GM15510 (cell line): ENCODE data around the gene GCN1.

Experiments
- POLR2A ChIP-seq: IDR thresholded peaks from 3 replicates; pipeline ENCODE4 v1.6.1; 2011; ENCODE audit warnings: borderline replicate concordance; ENCODE audit not compliant: insufficient read length; ENCODE audit errors: extremely low read depth

GCN1 gene

GRCh38 chr12:120085920-120086645 lies 108.4 kb downstream of the GCN1 start:
- TF ChIP-seq POLR2A = no peak

GRCh38 chr12:120081641-120082040 lies 112.9 kb downstream of the GCN1 start:
- no peak for TF ChIP-seq POLR2A

GRCh38 chr12:120079411-120080400 lies 114.8 kb downstream of the GCN1 start:
- TF ChIP-seq POLR2A = no peak

GRCh38 chr12:120078868-120079267 lies 115.6 kb downstream of the GCN1 start:
- no peak for TF ChIP-seq POLR2A

- TF ChIP-seq POLR2A = no peak
These were observed 117.3 kb downstream of the GCN1 start for GRCh38 chr12:120077260-120077659.
